GM12878 (cell line): ENCODE results near the gene LMTK2. TPM values are rescaled to one million over a fixed set of nuclear protein-coding genes. Genes with fewer than 3 reads are reported as not detected.

Experiments
- ATAC-seq: fragments of 200-7000 bp; cut with Tn5 transposase; 3 replicates; pipeline ENCODE4 v1.9.1; 2020; ENCODE audit warnings: mild to moderate bottlenecking, moderate library complexity
- BruUV-seq: library from RNA; stranded (reverse); fragments of 400-500 nt; replicated peaks from 2 replicates; lab custom pipeline; 2021; lab: Mats Ljungman, UMichigan
- CTCF ChIA-PET: fragments of 300-600 bp; sonication (Branson Sonifier 250); formaldehyde crosslinking; extraction: SDS; loops from one replicate; lab custom pipeline; 2021; ENCODE audit warnings: inconsistent platforms; lab: Yijun Ruan, JAX
- POLR2A ChIA-PET: fragments of 350-600 bp; formaldehyde crosslinking; extraction: SDS; loops from one replicate; lab custom pipeline; 2021; ENCODE audit warnings: inconsistent platforms; lab: Charles Lee
- RAD21 ChIA-PET: fragments of 300-600 bp; sonication (Branson Sonifier 250); formaldehyde crosslinking; loops from one replicate; lab custom pipeline; 2023; ENCODE audit warnings: antibody characterized with exemption; ENCODE audit not compliant: unreplicated experiment; lab: Charles Lee
- SMC1A ChIA-PET: fragments of 300-600 bp; sonication (Branson Sonifier 250); formaldehyde crosslinking; loops from one replicate; lab custom pipeline; 2023; ENCODE audit not compliant: unreplicated experiment, uncharacterized antibody; lab: Charles Lee
- DNase-seq: peaks from one replicate; pipeline ENCODE4 v3.0.0-alpha.2; 2011; ENCODE audit warnings: low read depth, low spot score
- FAIRE-seq: peaks from 3 replicates; lab custom pipeline; 2011; peaks lifted over from hg19 to GRCh38; lab: Jason Lieb, UNC
- H2AFZ ChIP-seq: 2 replicates; pipeline ENCODE4 v1.6.0; 2011; ENCODE audit warnings: low read depth, low read length, control low read depth; ENCODE audit not compliant: control insufficient read depth
- H3K27ac ChIP-seq: 2 replicates; pipeline ENCODE4 v1.5.1; 2011; ENCODE audit warnings: control low read depth; ENCODE audit not compliant: control insufficient read depth, insufficient read depth
- H3K27me3 ChIP-seq, 2 experiments: replicated peaks in 1 of 2; 2 replicates each; pipeline versions ENCODE4 v1.6.0 to v1.6.1; 2011; ENCODE audit warnings: low read length in 1 of 2; ENCODE audit not compliant: control insufficient read depth in 2 of 2, insufficient read depth in 2 of 2
- H3K36me3 ChIP-seq, 2 experiments: 2 replicates each; pipeline ENCODE4 v1.5.1; 2011; ENCODE audit warnings: low read length in 1 of 2; ENCODE audit not compliant: control insufficient read depth in 2 of 2, insufficient read depth in 2 of 2
- H3K4me1 ChIP-seq: 2 replicates; pipeline ENCODE4 v1.6.1; 2011; ENCODE audit warnings: mild to moderate bottlenecking, low read length, moderate library complexity, mixed read lengths; ENCODE audit not compliant: control insufficient read depth, insufficient read depth
- H3K4me2 ChIP-seq: 2 replicates; pipeline ENCODE4 v1.6.0; 2011; ENCODE audit warnings: control low read depth; ENCODE audit not compliant: control insufficient read depth, insufficient read depth
- H3K4me3 ChIP-seq: fragments of 200-600 bp; sonication (generic); 2 replicates; pipeline ENCODE4 v1.5.1; 2016
- H3K79me2 ChIP-seq: 2 replicates; pipeline ENCODE4 v1.6.0; 2011; ENCODE audit warnings: low read length; ENCODE audit not compliant: control insufficient read depth, insufficient read depth
- H3K9ac ChIP-seq: 2 replicates; pipeline ENCODE4 v1.8.0; 2011; ENCODE audit warnings: low read length, control low read depth, mixed read lengths; ENCODE audit not compliant: control insufficient read depth, insufficient read depth
- H3K9me3 ChIP-seq: replicated peaks from 3 replicates; pipeline ENCODE4 v1.5.1; 2011; ENCODE audit warnings: mild to moderate bottlenecking, low read length; ENCODE audit not compliant: control insufficient read depth, insufficient read depth
- H4K20me1 ChIP-seq: 2 replicates; pipeline ENCODE4 v1.6.0; 2011; ENCODE audit not compliant: control insufficient read depth, insufficient read depth
- ATF7 ChIP-seq: fragments of 450-650 bp; IDR thresholded peaks from 2 replicates; pipeline ENCODE4 v1.6.1; 2016; ENCODE audit warnings: low read depth, mild to moderate bottlenecking
- BCL11A ChIP-seq: IDR thresholded peaks from 2 replicates; pipeline ENCODE4 v1.6.1; 2011; ENCODE audit warnings: low read depth, low read length
- BHLHE40 ChIP-seq, 2 experiments: fragments of 450-650 bp in 1 of 2; IDR thresholded peaks; 2 replicates each; pipeline ENCODE4 v1.6.1; 2011 to 2017; ENCODE audit warnings: low read depth in 2 of 2, borderline replicate concordance in 1 of 2, improper control_type of control experiment in 1 of 2, low read length in 1 of 2, mild to moderate bottlenecking in 1 of 2
- CHD4 ChIP-seq: fragments of 200-600 bp; sonication (generic); IDR thresholded peaks from 2 replicates; pipeline ENCODE4 v1.6.1; 2016; ENCODE audit warnings: mild to moderate bottlenecking
- EGR1 ChIP-seq, 2 experiments: IDR thresholded peaks; 1 replicate in 1 of 2; 2 replicates in 1 of 2; pipeline ENCODE4 v1.6.1; 2011 to 2012; ENCODE audit warnings: low read depth in 2 of 2, low read length in 2 of 2, borderline replicate concordance in 1 of 2, mild to moderate bottlenecking in 1 of 2, moderate library complexity in 1 of 2
- FOS ChIP-seq: IDR thresholded peaks from 3 replicates; pipeline ENCODE4 v1.6.1; 2011; ENCODE audit warnings: borderline replicate concordance; ENCODE audit not compliant: insufficient read length; ENCODE audit errors: extremely low read depth
- NFIC ChIP-seq: IDR thresholded peaks from 2 replicates; pipeline ENCODE4 v1.6.1; 2012; ENCODE audit warnings: low read depth, mild to moderate bottlenecking, inconsistent platforms, low read length, moderate library complexity
- NR2F1 ChIP-seq: fragments of 450-650 bp; conservative IDR thresholded peaks from 2 replicates; pipeline ENCODE4 v1.6.1; 2017; ENCODE audit warnings: mild to moderate bottlenecking
- RAD21 ChIP-seq: IDR thresholded peaks from 2 replicates; pipeline ENCODE4 v1.6.1; 2011; ENCODE audit warnings: mild to moderate bottlenecking, low read depth, low read length, moderate library complexity; ENCODE audit not compliant: insufficient read depth
- SMARCA5 ChIP-seq: fragments of 450-650 bp; IDR thresholded peaks from 2 replicates; pipeline ENCODE4 v1.6.1; 2017; ENCODE audit warnings: mild to moderate bottlenecking
- STAT1 ChIP-seq: fragments of 450-650 bp; conservative IDR thresholded peaks from 2 replicates; pipeline ENCODE4 v1.6.1; 2014; ENCODE audit warnings: antibody characterized with exemption, mild to moderate bottlenecking
- WGBS: methylation state at CpG from one replicate; pipeline ENCODE4 v1.1.6; 2016; ENCODE audit warnings: low lambda C conversion rate; ENCODE audit not compliant: insufficient replicate concordance, insufficient coverage; ENCODE audit errors: missing lambda C conversion rate; 5-methylcytosine and 5-hydroxymethylcytosine counted together
- in situ Hi-C: fragments of 300-500 bp; cut with MboI; formaldehyde crosslinking; loops from 9 replicates; pipeline ENCODE4 v1.14.3; 2018; ENCODE audit warnings: mixed read lengths
- intact Hi-C: fragments of 100-400 bp; cut with micrococcal nuclease; formaldehyde crosslinking; loops from one replicate; pipeline ENCODE4 v1.14.2; 2022; ENCODE audit not compliant: unreplicated experiment
- polyA plus RNA-seq, 11 experiments: library from polyadenylated mRNA; depleted of rRNA in 4 of 11; unstranded in 6 of 11; stranded (reverse) in 5 of 11; fragments of >200 nt; fragmentation: Nextera tagmentation in 4 of 11; fragmentation: Illumina TruSeq in 1 of 11; extraction: Ambion mirVana in 4 of 11; extraction: Trizol in 1 of 11; gene quantifications; 1 replicate in 1 of 11; 2 replicates in 10 of 11; pipeline versions ENCODE4 v1.2.1 to v1.2.3, GENCODE V29; 2011 to 2016; ENCODE audit warnings: inconsistent platforms in 2 of 11, missing spikeins in 2 of 11, low read depth in 1 of 11
- total RNA-seq, 4 experiments: library from RNA; depleted of rRNA in 3 of 4; stranded (reverse); fragments of >200 nt in 3 of 4; fragmentation: Illumina TruSeq in 1 of 4; extraction: Trizol in 1 of 4; gene quantifications; 2 replicates each; pipeline versions ENCODE4 v1.2.1 to v1.2.3, GENCODE V29; 2013 to 2021
- TF ChIP-seq, protein P1 (sequence below): fragments of 450-650 bp; IDR thresholded peaks from 2 replicates; pipeline ENCODE4 v1.6.1; 2016; ENCODE audit warnings: mild to moderate bottlenecking, moderate library complexity, borderline replicate concordance
- TF ChIP-seq, protein P2 (sequence below): IDR thresholded peaks from 2 replicates; pipeline ENCODE4 v1.6.1; 2011; ENCODE audit warnings: low read depth, mild to moderate bottlenecking, low read length, moderate library complexity, borderline replicate concordance; ENCODE audit errors: extremely low read depth
- TF ChIP-seq, protein P3 (sequence below): IDR thresholded peaks from 2 replicates; pipeline ENCODE4 v1.6.1; 2011; ENCODE audit warnings: low read depth, low read length, improper control_type of control experiment, borderline replicate concordance
- TF ChIP-seq, protein P4 (sequence below), 3 experiments: IDR thresholded peaks in 2 of 3; conservative IDR thresholded peaks in 1 of 3; 2 replicates each; pipeline ENCODE4 v1.5.1; 2011; ENCODE audit warnings: low read depth in 3 of 3, low read length in 3 of 3, mild to moderate bottlenecking in 3 of 3, control low read depth in 2 of 3, moderate library complexity in 2 of 3, inconsistent platforms in 1 of 3, mixed read lengths in 1 of 3; ENCODE audit not compliant: control insufficient read depth in 2 of 3, insufficient read depth in 1 of 3; ENCODE audit errors: extremely low read depth in 1 of 3

LMTK2 gene
- total and polyA plus RNA-seq, 10 of the 15 experiments (the other 5 are each of a cell fraction or from before 2014, with no cell fraction given): 0.68 to 8.7 (median 4.6) TPM

DNA sequence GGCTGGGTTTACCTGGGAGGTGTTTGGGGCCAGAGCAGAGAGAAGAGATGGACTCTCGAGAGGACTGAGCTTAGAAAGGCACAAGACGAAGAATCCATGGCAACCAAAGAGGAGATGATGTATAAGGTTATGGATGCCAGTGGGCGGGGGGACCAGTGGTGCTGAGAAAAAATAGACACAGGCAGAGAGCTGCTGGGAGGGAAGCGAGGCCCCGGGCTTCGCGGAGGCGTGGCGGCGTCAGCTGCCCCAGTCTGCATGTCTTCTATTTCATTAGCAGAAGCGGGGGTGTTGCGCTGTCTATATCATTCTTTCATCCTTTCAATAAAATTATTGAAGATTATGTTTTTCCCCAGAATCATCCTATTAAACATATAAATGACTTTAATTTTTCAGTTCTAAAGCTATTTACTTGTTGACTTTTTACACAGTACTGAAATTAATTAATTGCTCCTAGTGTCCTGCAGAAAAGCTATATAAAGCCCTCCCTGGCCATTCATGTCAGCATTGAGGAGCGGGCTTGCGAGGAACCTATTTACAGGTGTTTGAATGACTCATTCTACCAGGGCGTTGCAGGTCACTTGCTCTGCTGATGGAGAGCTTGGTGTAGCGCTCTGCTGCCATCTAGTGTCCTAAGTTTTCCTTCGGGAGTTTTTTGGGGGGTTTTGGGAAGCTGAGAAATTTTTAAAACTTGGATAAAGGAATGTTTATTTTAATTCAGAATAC is 61.7 kb downstream of the LMTK2 start:
- Histone ChIP-seq H3K79me2 (no peaks in the 10 kb centered on the region), H3K9me3 (no peaks in the 10 kb centered on the region), H4K20me1 (no peaks in the 10 kb centered on the region), H3K4me3 (no peak overlapping the region), H3K27ac (no peak overlapping the region), H3K4me2 (no peak overlapping the region), H2AFZ (no peak overlapping the region), H3K27me3 (no peaks in the 10 kb centered on the region), H3K36me3 (no peaks in the 10 kb centered on the region; a peak in 1 of 4 replicates), H3K9ac (no peak overlapping the region), H3K4me1 (no peaks in the 10 kb centered on the region)
- in situ Hi-C loops: no loop called here
- peak; percentile 16 for DNase-seq
- POLR2A ChIA-PET: interaction anchor here (0.9 to 1.3 kb wide), 4 partner anchors 13 to 147 kb away, joined by 3 to 6 read pairs (median 4); partner anchors contain the start of gene LMTK2
- WGBS: 82% methylated on average over 17 of the region's 17 CpGs
- CTCF ChIA-PET: interaction anchor here (0.6 to 10.0 kb wide), 42 partner anchors 9 to 1077 kb away, joined by 3 to 450 read pairs (median 5); partner anchors contain the start of genes BAIAP2L1 and LMTK2
- SMC1A ChIA-PET: interaction anchor here (0.9 to 7.3 kb wide), 22 partner anchors 9 to 234 kb away, joined by 3 to 195 read pairs (median 5); partner anchors contain the start of gene LMTK2
- RAD21 ChIA-PET: interaction anchor here (0.9 to 8.9 kb wide), 20 partner anchors 9 to 233 kb away, joined by 3 to 297 read pairs (median 6); partner anchors contain the start of genes BAIAP2L1 and LMTK2
- peak; percentile 74 for ATAC-seq
- intact Hi-C loops: loop anchor here (1.0 to 2.0 kb wide), 2 partner anchors 72 to 147 kb away; no protein-coding TSS in a partner anchor
- no TSS peak for BruUV-seq
- FAIRE-seq: peak; percentile 74
- TF ChIP-seq EGR1 (IDR thresholded peaks at IDR 0.05; ENCODE audit: borderline replicate concordance in 1 of 2, low read depth in 2 of 2, low read length in 2 of 2) (no peak), BCL11A (no peak), CHD4 (no peak), ATF7 (0 out of 2 replicates have a peak, but pooled peaks have one; percentile 14), NR2F1 (peak; percentile 77), SMARCA5 (no peak), RAD21 (peak; percentile 87), BHLHE40 (IDR thresholded peaks at IDR 0.05; ENCODE audit: borderline replicate concordance in 1 of 2, low read depth in 2 of 2, low read length in 1 of 2) (no peak), NFIC (no peak), STAT1 (no peak), FOS (no peak)
- TF ChIP-seq, protein P1, sequence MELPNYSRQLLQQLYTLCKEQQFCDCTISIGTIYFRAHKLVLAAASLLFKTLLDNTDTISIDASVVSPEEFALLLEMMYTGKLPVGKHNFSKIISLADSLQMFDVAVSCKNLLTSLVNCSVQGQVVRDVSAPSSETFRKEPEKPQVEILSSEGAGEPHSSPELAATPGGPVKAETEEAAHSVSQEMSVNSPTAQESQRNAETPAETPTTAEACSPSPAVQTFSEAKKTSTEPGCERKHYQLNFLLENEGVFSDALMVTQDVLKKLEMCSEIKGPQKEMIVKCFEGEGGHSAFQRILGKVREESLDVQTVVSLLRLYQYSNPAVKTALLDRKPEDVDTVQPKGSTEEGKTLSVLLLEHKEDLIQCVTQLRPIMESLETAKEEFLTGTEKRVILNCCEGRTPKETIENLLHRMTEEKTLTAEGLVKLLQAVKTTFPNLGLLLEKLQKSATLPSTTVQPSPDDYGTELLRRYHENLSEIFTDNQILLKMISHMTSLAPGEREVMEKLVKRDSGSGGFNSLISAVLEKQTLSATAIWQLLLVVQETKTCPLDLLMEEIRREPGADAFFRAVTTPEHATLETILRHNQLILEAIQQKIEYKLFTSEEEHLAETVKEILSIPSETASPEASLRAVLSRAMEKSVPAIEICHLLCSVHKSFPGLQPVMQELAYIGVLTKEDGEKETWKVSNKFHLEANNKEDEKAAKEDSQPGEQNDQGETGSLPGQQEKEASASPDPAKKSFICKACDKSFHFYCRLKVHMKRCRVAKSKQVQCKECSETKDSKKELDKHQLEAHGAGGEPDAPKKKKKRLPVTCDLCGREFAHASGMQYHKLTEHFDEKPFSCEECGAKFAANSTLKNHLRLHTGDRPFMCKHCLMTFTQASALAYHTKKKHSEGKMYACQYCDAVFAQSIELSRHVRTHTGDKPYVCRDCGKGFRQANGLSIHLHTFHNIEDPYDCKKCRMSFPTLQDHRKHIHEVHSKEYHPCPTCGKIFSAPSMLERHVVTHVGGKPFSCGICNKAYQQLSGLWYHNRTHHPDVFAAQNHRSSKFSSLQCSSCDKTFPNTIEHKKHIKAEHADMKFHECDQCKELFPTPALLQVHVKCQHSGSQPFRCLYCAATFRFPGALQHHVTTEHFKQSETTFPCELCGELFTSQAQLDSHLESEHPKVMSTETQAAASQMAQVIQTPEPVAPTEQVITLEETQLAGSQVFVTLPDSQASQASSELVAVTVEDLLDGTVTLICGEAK: no peak
- TF ChIP-seq, protein P2, sequence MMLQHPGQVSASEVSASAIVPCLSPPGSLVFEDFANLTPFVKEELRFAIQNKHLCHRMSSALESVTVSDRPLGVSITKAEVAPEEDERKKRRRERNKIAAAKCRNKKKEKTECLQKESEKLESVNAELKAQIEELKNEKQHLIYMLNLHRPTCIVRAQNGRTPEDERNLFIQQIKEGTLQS: no peak
- TF ChIP-seq, protein P3, sequence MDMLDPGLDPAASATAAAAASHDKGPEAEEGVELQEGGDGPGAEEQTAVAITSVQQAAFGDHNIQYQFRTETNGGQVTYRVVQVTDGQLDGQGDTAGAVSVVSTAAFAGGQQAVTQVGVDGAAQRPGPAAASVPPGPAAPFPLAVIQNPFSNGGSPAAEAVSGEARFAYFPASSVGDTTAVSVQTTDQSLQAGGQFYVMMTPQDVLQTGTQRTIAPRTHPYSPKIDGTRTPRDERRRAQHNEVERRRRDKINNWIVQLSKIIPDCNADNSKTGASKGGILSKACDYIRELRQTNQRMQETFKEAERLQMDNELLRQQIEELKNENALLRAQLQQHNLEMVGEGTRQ: no peak
- TF ChIP-seq, protein P4, sequence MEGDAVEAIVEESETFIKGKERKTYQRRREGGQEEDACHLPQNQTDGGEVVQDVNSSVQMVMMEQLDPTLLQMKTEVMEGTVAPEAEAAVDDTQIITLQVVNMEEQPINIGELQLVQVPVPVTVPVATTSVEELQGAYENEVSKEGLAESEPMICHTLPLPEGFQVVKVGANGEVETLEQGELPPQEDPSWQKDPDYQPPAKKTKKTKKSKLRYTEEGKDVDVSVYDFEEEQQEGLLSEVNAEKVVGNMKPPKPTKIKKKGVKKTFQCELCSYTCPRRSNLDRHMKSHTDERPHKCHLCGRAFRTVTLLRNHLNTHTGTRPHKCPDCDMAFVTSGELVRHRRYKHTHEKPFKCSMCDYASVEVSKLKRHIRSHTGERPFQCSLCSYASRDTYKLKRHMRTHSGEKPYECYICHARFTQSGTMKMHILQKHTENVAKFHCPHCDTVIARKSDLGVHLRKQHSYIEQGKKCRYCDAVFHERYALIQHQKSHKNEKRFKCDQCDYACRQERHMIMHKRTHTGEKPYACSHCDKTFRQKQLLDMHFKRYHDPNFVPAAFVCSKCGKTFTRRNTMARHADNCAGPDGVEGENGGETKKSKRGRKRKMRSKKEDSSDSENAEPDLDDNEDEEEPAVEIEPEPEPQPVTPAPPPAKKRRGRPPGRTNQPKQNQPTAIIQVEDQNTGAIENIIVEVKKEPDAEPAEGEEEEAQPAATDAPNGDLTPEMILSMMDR (IDR thresholded peaks at IDR 0.05 in 2 of 3, conservative IDR thresholded peaks at IDR 0.05 in 1 of 3; ENCODE audit: control insufficient read depth in 2 of 3, extremely low read depth in 1 of 3, insufficient read depth in 1 of 3, low read depth in 3 of 3, low read length in 3 of 3): peak; percentile 55 to 76 (median 64)
